HG03139 (cell line): ENCODE results near the gene TNS1.

Experiments
- ATAC-seq: cut with Tn5 transposase; IDR thresholded peaks from one replicate; pipeline ENCODE4 v1.9.1; 2021; ENCODE audit not compliant: unreplicated experiment

Gene TNS1

DNA sequence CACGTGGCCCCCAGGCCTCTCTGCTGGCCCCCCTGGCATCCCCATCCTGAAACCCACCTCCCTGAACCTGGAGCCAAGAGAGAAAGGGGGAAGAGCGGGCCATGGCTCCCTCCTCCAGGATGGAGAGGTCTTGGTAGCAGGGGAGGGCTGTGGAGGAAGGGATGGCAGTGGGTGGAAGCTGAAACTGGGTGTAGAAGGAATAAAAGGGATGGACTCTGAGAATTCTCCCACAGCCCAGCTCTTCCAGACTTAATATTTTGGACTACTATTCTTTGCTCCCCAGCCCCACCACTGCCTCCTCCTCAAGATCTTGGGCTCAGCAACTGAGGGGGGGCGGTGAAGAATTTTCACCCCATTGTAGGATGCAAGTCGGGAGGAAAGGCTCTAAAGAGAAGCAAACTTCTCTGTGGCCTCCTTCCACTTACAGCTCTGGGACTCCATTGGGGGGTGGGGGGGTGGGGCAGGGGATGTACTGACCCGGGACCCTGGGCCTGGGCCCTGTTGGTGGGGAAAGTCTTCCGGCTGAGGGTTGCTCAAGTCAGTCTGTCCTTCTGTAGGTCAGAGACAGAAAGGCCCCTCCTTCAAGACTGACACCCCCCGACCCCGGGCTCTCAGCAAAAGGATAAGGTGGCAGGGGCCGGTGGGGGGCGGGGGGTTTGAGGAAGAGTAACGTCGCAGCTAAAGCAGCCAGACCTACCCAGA, 501 bp downstream of the TNS1 start:
- no peak for ATAC-seq

- no peak for ATAC-seq
These were observed 1.2 kb downstream of the TNS1 start for GRCh38 chr2:218001629-218002028.

GRCh38 chr2:218000136-218000535, 2.7 kb downstream of the TNS1 start:
- no peak for ATAC-seq

DNA sequence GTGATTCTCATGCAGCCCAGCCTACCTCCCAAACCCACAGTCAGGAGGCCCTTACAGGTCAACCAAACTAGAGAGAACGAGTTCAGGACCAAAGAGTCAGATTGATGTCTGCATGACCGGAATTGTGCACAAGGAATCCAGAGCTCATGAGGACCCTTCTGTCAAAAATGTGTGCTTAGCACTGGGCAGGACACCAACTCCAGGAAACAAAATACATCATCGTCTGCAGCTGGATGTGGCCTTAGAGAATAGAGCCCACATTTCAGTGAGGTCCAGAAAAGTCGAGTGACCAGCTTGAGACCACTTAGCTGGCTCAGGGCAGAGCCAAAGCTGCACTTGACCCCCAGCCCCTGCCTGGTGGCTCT, 3.2 kb downstream of the TNS1 start:
- no peak for ATAC-seq

DNA sequence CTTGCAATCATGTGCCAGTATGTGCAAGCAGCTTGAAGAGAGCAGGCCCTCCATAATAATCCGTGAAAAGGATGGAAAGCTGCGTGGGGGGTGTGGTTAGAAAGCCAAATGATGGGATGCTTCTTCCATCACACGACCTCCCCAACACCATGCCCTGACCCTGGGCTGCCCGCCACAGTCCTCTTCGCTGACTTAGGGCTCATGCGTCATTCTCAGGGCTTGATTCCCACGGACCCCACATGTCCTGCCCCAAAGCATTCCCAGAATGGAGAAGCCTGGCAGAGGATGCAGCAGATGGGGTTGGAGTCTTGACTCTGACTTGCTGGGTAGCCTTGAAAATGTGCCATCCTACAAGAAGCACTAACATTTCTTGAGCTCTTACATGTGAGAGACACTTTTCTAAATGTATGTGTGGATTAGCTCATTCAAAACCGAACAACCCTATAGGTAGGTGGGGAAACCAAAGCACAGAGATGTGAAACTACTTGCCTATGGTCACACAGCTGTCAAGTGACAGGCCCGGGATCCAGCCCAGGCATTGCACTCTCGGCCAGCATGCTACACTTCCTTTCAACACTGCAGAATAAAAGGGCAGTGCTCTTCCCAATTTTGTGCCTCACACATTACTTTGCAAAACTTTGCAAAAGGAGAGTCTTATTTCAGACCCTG, 3.7 kb downstream of the TNS1 start:
- no peak for ATAC-seq

- no peak for ATAC-seq
These were observed 5.3 kb downstream of the TNS1 start for GRCh38 chr2:217997510-217997909.

DNA sequence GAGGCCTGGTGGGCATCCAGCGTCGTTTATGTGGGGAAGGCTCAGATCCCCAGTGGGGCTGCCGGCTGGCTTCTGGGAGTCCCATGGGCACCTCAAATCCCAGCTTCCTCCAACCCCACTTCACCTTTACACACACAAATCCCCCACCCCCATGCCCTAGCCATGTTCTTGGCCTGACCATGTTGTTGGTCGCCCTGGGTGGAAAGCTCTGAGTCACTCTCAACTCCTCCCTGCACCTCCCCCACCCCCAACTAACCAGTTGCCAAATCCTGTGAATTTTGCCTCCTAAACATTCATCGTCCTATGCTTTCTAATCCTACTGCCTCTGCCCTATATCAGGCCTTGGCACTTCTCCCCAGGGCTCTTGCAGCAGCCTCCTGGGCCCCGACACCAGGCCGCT, 6.4 kb downstream of the TNS1 start:
- ATAC-seq = no peak

DNA sequence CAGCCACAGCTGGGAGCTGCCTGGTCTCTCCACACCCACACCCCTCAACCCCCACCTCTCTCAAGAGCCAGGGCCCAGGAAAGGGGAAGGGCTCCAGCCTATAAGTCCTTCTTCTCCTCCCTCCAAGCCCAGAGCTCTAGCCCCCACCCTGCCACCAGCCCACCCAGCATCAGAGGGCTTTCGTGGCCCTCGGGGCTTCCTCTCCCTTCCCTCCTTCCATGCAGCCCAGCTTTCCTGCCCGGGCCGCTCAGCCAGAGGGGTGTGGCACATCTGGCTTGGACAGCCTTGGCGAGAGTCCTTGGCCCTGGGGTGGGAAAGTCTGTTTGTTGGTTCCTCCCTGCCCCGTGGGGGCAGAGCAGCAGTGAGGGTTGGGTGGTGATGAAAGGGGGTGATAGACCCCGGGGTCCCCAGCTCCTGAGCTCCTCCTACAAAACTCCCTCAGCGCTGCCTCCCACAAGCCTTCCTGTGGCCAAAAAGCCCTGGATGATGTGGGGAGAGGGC, 7.0 kb downstream of the TNS1 start:
- ATAC-seq = no peak

GRCh38 chr2:217994776-217995274, 8.0 kb downstream of the TNS1 start:
- no peak for ATAC-seq

- ATAC-seq = no peak
These were observed 8.9 kb downstream of the TNS1 start for GRCh38 chr2:217993817-217994463.

DNA sequence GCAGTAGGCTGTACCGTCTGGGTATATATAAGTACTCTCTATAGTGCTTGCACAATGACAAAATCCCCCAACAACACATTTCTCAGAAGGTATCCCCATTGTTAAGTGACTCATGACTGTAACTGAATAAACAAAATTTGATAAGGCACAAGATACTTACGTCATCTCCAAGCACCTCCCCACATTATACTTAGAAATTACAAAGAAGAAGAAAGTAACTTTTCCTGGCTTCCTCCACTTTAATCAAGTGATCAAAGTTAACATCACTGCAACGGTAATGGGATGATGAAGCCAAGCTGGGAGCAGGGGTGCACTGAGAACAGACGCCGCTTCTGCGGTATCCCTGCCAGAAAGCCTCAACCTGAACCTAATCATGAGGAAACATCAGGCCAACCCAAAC, 9.7 kb downstream of the TNS1 start:
- no peak for ATAC-seq

- ATAC-seq = no peak
These were observed 10.7 kb downstream of the TNS1 start for GRCh38 chr2:217992061-217992460.

DNA sequence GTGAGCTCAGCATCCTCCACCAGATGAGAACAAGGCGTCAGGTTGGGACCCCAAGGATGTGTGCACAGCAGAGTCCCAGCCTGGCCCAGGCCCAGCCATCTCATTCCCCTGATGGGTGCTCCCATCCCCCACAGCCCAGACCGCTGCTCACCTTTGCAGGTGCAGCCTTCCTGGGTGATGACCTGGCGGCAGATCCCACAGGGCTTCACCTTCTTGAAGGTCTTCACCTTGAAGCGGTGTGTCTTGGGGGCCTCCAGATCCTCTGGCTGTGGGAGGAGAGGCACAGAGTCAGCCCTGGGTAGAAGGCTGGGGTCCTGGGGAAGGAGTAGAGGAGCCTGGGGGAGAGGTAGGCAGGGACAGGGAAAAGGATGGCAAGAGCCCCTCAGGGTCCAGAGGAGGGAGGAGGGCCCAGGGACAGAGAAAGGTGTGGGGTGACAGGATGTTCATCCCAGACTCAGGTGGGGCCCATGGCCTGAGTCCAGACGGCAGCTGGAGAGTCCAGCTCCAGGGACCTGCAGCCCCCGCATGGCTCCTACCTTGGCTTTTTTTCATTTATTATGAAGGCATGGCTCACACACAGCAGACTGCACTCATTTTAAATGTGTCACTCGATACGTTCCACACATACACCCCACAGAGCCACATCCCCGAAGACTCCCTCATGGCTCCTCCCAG, 11.9 kb downstream of the TNS1 start:
- ATAC-seq = no peak

DNA sequence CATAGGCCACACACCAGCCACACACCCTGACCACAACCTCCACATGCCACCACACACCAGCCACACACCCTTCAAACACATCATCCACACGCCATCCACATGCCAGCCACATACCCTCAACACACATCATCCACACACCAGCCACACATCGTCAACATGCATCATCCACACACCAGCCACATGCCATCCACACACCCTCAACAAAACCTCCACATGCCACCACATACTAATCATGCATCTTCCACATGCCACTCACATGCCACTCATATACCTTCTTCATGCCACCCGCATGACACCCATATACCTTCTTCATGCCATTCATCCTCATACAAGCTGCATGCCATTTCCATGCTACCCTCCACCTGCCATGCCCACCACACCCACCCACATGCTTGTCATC, 12.4 kb downstream of the TNS1 start:
- ATAC-seq = no peak

GRCh38 chr2:217989221-217989948, 13.4 kb downstream of the TNS1 start:
- no peak for ATAC-seq

GRCh38 chr2:217988840-217989204, 14.0 kb downstream of the TNS1 start:
- no peak for ATAC-seq

- no peak for ATAC-seq
These were observed 14.6 kb downstream of the TNS1 start for GRCh38 chr2:217988014-217988839.

DNA sequence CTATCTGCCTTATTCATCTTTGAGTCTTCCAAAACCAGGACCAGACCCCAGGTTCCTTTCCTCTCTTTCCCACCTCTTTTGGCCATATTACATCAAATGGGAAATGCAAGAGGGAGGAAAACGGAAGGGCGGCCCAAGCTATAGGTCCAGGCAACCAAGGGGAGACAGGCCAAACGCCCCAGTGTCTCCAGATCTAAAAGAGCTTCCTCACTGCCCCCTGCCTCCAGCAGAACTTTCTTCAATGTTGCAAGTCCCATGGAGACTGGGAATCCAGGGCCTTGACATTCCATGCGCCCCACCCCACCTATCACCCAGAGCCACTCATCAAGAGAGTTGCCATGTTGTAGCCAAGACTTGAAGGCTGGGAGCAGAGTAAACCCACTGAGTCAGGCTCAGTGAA, 15.4 kb downstream of the TNS1 start:
- ATAC-seq = no peak

- no peak for ATAC-seq
These were observed 16.4 kb downstream of the TNS1 start for GRCh38 chr2:217986256-217986961.
